Activated CD4-positive, alpha-beta T cell treated with anti-CD3 and anti-CD28 coated beads, Interleukin-2, amount 50 U/mL, for 4 hours (primary cell): ENCODE results near the gene PYM1.
A peak's percentile ranks its signal among the peaks of the same experiment; 100 is the strongest.
"Not testable (repeated sequence)": the region's sequence is repeated elsewhere in the genome, so short reads cannot be mapped to it uniquely, and the experiment has no call there.

ENCODE experiments used
- DNase-seq, 2 experiments: peaks; one replicate each; pipeline ENCODE4 v3.0.0-alpha.2; 2020

PYM1 gene

DNA sequence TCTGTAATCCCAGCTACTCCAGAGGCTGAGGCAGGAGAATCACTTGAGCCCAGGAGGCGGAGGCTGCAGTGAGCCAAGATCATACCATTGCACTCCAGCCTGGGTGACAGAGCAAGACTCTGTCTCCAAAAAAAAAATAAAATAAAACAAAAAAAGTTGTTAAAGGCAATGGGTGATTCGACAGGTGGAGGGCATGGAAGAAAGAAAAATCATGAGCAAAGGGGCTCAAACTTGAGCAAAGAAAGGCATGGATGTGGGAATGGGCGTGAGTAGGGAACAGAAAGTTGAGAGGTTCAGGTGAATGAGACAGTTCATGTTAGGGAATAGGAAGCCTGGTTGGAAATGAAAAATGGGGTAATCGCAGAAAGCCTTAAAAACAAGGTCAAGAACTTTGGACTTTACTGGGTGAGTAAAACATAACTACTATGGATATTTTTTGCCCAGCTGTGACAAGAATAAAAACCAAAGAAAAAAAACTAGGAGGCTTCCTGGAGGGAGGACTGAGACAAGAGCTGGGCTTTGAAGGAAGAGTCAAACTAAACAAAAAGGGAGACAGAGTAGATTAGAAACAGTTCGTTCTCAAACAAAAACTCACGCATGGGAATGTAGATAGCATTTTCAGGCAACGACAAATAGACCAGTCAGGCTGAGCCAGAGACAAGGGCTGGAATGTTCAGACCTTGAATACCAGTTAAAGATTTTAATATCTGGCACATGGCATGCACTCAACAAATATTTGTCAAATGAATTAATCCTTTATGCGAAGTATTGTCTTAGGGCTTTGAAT is 18.8 kb downstream of the PYM1 start:
- no peak for DNase-seq

DNA sequence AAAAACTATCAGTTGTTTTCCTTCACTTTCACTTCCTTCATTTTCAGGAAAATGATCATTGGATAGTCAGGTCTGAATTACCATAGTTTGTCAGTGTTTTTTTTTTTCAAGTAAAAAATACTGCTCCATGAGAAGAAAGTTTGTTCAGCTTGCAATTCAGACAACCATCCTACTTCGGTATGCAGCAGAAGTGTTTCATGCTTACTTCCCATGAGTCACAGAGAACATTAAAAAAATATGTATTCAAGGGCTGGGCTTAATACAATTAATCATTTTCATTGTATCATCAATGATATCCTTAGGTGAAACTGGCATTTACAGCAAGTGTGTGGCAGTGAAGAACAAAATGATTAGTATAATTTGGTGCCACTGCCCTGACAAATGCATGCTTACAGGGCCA is 21.6 kb downstream of the PYM1 start:
- DNase-seq: no peak

DNA sequence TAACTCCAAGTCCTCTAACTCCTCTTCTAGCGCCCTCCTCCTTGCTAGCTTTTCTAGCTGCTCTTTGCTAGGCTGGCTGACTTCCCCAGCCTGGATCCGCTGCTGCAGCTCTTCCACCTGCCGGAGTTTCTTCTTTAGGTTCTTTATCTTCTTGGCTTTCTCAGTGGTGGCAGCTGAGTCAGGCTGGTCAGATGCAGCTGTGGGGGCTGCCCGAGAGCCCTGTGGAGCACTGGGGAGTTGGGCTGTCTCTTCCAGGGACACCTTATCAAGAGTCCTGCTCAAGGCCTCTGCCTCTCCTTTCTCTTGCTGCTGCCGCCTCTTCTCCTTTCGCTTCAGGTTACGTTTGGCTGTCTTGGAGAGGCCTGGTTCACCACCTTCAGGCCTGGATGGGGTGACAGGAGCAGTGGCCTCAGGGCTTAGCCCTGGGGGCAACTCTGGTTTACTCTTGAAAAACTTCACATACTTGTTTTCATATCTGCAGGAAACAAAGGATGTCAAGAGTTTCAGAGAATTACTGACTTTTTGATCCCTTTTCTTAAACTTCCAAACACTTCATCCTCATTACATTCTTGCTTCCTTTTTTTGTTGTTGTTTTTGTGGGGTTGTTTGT is 25.7 kb downstream of the PYM1 start:
- no peak for DNase-seq

DNA sequence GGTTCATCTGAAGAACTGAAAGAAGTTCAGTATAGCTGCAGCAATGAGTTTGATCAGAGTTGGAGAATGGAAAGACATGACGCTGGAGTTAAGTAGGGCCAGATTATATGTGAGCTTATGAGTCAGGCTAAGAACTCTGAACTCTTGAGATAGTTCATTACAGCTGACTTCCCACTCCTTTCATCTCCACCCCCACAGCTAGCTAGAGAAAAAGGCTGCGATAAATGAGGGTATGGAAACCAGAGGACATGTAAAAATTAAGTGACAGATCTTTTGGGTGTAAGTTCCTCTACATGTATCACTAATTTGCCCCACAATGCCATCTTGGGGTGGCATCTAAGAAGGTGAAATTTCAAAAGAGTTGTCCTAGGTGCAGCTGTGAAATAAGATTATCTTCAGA is 28.6 kb downstream of the PYM1 start:
- peak; percentile 30 to 33 for DNase-seq

DNA sequence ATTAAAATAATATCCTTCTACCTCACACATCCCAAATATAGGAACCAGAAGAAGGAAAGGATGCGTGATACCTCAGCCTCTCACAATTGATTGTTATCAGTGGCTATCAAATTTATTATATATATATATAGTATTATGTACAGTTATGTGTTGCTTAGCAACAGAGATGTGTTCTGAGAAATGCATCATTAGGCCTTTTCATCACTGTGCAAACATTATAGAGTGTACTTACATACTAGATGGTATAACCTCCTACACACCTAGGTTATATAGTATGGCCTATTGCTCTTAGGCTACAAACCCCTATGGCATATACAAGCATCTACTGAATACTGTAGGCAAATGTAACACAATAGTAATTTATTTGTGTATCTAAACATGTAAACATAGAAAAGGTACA is 34.0 kb downstream of the PYM1 start:
- DNase-seq: no peak

DNA sequence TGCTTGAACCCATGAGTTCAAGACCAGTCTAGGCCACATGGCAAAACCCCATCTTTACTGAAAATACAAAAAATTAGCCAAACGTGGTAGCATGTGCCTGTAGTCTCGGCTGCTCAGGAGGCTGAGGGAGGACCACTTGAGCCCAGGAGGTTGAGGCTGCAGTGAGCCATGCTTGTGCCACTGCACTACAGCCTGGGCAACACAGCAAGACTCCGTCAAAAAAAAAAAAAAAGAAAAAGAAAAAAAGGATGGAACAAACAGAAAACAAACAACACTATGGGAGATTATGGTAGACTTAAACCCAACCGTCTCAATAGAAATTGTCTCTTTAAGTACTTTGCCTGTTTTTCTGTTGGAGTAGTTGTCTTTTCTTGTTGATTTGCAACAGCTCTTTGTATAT is 36.4 kb downstream of the PYM1 start:
- DNase-seq: no peak

DNA sequence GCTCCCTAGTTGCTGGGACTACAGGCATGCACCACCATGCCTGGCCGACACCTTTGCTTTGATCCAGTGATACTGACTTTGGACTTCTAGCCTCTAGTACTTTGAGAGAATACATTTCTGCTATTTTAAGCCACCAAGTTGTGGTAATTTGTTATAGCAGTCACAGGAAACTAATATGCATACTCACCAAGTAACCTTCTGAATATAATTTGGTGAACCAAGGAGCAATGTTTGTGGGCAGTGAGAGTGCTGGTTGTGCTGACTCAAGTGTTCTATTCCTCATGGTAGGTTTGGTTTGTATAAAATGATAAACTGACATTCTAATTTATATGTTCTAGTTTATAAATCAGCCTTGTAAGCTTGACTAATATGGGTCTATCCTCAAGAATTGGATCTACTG is 42.6 kb downstream of the PYM1 start:
- DNase-seq: no peak

DNA sequence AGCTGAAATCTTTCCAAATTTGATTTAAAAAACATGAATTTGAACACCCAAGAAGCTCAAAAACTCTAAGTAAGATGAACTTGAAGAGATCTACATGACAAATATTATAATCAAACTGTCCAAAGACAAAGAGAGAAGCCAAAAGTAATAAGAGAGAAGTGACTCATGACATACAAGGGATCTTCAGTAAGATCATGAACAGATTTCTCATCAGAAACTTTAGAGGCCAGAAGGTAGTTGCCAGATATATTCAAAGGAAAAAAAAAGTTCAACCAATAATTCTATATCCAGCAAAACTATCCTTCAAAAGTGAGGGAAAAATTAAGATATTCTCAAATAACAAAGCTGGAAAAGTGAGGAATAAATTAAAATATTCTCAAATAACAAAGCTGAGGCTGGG is 49.9 kb downstream of the PYM1 start:
- no peak for DNase-seq

DNA sequence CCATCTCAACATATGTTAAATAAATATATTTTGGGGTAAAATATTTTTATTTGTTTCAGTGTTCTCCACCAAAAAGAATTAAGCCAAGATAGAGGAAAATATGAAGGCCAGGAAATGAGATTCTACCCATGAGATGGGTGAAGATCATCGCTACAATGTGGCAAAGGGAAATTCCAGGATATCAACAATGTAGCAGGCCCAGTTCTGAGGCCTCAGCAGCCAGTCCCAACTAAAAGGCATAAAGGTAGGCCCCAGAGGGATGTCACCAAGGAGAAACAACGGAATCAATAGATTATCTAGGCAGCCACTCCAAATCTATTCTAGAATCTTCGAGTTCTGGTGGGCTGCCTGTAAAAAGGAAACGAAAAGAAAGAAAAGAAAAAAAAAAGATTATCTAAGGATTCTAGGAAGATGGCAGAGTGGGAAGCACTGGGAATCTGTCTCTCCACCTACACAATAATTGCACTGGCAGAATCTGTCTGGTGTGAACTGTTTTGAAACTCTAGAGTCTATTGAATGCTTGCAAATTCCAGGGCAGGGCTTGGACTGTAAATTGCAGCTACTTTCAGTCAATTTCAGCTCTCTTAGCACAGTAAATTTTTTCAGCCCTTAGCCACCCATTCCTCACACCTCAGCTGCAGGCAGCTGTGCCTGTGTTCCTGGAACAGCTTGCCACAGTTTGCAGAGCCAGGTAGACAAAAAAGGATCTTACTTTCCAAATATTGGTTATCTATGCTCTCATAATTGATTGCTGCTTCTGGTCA is 51.8 kb downstream of the PYM1 start:
- DNase-seq: no peak

DNA sequence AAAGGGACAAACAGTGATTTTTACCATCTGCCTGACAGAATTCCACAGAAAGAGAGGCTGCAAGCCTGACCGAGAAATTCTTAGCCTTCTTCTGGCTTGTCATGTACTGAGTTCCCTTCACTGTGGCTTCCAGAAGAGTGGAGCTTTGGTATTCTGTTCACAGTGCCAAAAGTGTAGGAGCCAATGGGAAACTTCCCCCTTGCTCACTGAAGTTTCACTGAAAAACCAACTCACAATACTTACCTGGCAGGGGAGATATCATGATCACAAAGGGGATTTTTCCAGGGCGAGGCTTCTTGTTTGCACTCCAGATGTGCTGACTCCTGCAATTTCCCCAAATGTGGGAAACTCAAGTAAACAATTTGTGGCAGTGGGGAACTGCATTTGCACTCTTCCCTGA is 53.3 kb downstream of the PYM1 start:
- DNase-seq: no peak

DNA sequence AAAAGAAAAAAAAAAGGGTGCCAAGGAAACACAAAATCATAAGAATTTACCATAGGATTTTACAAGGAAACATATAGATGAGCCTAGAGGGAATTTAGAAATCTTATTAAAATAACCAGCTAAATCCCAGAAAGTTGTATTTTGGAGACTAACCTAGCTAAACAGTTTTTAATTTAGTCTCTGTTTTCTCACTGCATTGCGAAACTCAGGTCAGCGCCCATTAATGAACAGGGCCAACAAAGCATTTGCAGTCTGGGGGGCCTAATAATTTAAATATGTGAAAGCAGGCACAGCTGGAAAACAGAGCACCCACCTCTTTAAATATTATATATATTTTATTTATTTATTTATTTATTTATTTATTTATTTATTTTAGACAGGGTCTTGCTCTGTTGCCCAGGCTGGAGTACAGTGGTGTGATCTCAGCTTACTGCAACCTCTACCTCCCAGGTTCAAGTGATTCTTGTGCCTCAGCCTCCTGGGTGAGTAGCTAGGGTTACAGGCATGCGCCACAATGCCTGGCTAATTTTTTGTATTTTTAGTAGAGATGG is 61.2 kb downstream of the PYM1 start:
- not testable (repeated sequence) for DNase-seq

DNA sequence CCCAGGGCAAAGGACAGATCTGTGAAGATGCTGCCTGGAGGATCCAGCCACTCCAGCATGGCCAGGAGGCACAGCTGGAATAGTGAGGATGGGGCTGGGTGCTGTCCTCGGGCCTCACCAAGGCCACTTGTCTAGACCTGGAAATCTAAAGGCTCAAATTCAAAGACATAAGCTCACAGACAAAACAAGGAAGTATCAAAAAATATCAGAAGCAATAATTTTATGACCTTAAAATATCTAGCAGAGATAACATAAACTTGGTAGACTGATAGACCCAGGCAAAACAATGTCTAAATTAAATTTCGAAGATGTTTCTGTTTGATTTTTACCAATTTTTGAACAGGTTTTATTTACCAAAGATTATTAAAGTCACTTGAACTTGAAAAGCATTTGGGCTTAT is 62.4 kb downstream of the PYM1 start:
- DNase-seq: no peak

DNA sequence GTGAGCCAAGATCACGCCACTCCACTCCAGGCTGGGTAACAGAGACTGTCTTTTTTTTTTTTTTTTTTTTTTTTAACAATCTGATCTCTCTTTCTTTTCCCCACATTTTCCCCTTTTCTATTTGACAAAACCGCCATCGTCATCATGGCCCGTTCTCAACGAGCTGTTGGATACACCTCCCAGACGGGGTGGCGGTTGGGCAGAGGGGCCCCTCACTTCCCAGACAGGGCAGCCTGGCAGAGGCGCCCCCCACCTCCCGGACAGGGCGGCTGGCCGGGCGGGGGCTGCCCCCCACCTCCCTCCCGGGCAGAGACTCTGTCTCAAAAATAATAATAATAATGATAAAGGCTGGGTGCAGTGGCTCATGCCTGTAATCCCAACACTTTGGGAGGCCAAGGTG is 64.8 kb downstream of the PYM1 start:
- not testable (repeated sequence) for DNase-seq

DNA sequence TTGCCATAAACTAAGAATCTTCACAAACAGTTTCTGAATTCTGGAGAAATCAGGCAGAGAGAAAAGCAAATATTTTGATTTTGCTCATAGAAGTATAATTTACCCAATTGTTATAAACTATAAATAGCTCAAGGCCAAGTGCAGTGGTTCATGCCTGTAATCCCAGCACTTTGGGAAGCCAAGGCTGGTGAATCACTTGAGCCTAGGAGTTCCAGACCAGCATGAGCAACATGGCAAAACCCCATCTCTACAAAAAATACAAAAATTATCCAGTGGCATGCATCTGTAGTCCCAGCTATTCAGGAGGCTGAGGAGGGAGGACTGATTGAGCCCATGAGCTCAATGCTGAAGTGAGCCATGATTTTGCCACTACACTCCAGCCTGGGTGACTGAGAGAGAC is 65.4 kb downstream of the PYM1 start:
- no peak for DNase-seq

DNA sequence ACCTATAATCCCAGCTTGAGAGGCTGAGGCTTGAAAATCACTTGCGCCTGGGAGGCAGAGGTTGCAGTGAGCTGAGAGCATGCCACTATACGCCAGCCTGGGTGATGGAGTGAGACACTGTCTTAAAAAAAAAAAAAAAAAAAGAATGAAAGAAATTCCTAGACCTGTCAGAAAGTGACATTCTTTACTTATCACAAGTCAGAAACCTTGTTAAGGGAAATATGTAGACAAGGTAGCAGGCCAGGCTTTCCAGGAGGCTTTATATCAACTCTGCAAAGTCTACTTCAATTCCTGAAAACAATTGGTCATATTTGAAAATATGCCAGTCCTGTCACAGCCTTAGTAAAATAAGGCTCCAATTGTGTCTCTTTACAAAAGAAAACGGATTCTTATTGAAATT is 65.8 kb downstream of the PYM1 start:
- DNase-seq: no peak

DNA sequence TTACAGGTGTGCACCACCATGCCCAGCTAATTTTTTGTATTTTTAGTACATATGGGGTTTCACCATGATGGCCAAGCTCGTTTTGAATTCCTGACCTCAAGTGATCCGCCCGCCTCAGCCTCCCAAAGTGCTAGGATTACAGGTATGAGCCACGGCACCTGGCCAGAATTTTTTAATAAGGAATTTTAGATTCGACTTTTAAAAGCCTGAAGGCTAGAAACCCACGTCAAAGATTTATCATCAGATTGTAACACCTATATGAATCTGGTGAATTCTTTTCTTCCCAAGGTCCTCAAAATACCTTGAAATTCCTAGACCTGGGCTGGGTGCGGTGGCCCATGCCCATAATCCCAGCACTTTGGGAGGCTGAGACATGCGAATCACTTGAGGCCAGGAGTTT is 66.3 kb downstream of the PYM1 start:
- no peak for DNase-seq

DNA sequence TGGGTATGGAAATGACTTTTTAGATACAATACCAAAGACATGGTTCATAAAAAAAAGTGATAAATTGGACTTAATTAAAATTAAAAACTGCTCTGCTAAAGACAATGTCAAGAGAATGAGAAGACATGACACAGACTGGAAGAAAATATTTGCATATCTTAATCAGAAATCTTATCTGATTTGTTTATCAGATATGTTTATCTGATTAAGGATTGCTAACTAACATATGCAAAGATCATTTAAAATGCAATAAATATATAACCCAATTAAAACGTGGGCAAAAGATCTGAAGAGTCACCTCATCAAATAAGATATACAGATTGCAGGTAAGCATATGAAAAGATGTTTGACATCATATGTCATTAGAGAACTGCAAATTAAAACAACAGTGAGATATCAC is 75.0 kb downstream of the PYM1 start:
- DNase-seq: no peak
